HepG2 (cell line): ENCODE results near the gene FOLR2. TPM values are rescaled to one million over a fixed set of nuclear protein-coding genes. Genes with fewer than 3 reads are reported as not detected.

Experiments used
- DNMT1 ChIP-seq: sonication (generic); formaldehyde crosslinking; IDR thresholded peaks from 2 replicates; pipeline ENCODE4 v1.5.1; 2020; ENCODE audit warnings: mild to moderate bottlenecking, missing genetic modification reagents
- KAT8 ChIP-seq: IDR thresholded peaks from 2 replicates; pipeline ENCODE4 v1.6.1; 2016; ENCODE audit warnings: missing genetic modification reagents, missing compliant biosample characterization
- MAFF ChIP-seq: IDR thresholded peaks from 2 replicates; pipeline ENCODE4 v1.6.1; 2011; ENCODE audit warnings: low read depth, low read length, improper control_type of control experiment
- MAZ ChIP-seq, 2 experiments: sonication (generic) in 1 of 2; formaldehyde crosslinking in 1 of 2; IDR thresholded peaks; 2 replicates each; pipeline versions ENCODE4 v1.5.0 to v1.6.1; 2012 to 2020; ENCODE audit warnings: low read depth in 2 of 2, mild to moderate bottlenecking in 2 of 2, borderline replicate concordance in 1 of 2, improper control_type of control experiment in 1 of 2, low read length in 1 of 2, missing genetic modification reagents in 1 of 2, moderate library complexity in 1 of 2
- MEIS1 ChIP-seq: sonication (generic); formaldehyde crosslinking; IDR thresholded peaks from 2 replicates; pipeline ENCODE4 v1.9.0; 2021; ENCODE audit warnings: mild to moderate bottlenecking, missing genetic modification reagents, moderate library complexity, borderline replicate concordance
- MXD4 ChIP-seq: IDR thresholded peaks from 2 replicates; pipeline ENCODE4 v1.6.1; 2016; ENCODE audit warnings: mild to moderate bottlenecking, missing biosample characterization, missing genetic modification reagents
- NCOR1 ChIP-seq: fragments of 200-600 bp; sonication (generic); IDR thresholded peaks from 2 replicates; pipeline ENCODE4 v1.7.0; 2017; ENCODE audit warnings: antibody characterized with exemption, low read length, borderline replicate concordance
- PAWR ChIP-seq: sonication (generic); formaldehyde crosslinking; IDR thresholded peaks from 2 replicates; pipeline ENCODE4 v1.4.0; 2020; ENCODE audit warnings: missing genetic modification reagents, mild to moderate bottlenecking, borderline replicate concordance
- POLR2G ChIP-seq: fragments of 200-400 bp; formaldehyde crosslinking; IDR thresholded peaks from 2 replicates; pipeline ENCODE4 v1.6.1; 2018; ENCODE audit warnings: mild to moderate bottlenecking, low read depth, low read length, moderate library complexity
- RAD21 ChIP-seq: fragments of 450-650 bp; formaldehyde crosslinking; IDR thresholded peaks from 2 replicates; pipeline ENCODE4 v1.5.0; 2020; ENCODE audit warnings: mild to moderate bottlenecking
- SP1 ChIP-seq, 2 experiments: fragments of 450-650 bp in 1 of 2; sonication (generic) in 1 of 2; formaldehyde crosslinking in 1 of 2; IDR thresholded peaks; 2 replicates each; pipeline versions ENCODE4 v1.4.0 to v1.6.1; 2016 to 2020; ENCODE audit warnings: missing genetic modification reagents in 1 of 2
- YEATS2 ChIP-seq: sonication (generic); formaldehyde crosslinking; IDR thresholded peaks from 2 replicates; pipeline ENCODE4 v1.4.0; 2020; ENCODE audit warnings: missing genetic modification reagents, borderline replicate concordance
- ZBTB7B ChIP-seq: sonication (generic); formaldehyde crosslinking; IDR thresholded peaks from 2 replicates; pipeline ENCODE4 v1.4.0; 2020; ENCODE audit warnings: missing genetic modification reagents
- ZNF326 ChIP-seq: sonication (generic); formaldehyde crosslinking; IDR thresholded peaks from 2 replicates; pipeline ENCODE4 v1.4.0; 2020; ENCODE audit warnings: missing genetic modification reagents, borderline replicate concordance
- ZNF33B ChIP-seq: sonication (generic); formaldehyde crosslinking; IDR thresholded peaks from 2 replicates; pipeline ENCODE4 v1.5.1; 2020; ENCODE audit warnings: mild to moderate bottlenecking, missing genetic modification reagents
- ZNF530 ChIP-seq: sonication (generic); formaldehyde crosslinking; IDR thresholded peaks from 2 replicates; pipeline ENCODE4 v1.5.0; 2020; ENCODE audit warnings: low read depth, mild to moderate bottlenecking, missing genetic modification reagents
- ZNF713 ChIP-seq: sonication (generic); formaldehyde crosslinking; IDR thresholded peaks from 2 replicates; pipeline ENCODE4 v1.4.0; 2020; ENCODE audit warnings: mild to moderate bottlenecking, missing genetic modification reagents
- polyA plus RNA-seq, 8 experiments: library from polyadenylated mRNA; depleted of rRNA in 3 of 8; stranded (reverse) in 7 of 8; unstranded in 1 of 8; fragments of >200 nt; fragmentation: Illumina TruSeq in 4 of 8; extraction: Trizol in 4 of 8; gene quantifications; 2 replicates each; pipeline versions ENCODE4 v1.2.1 to v1.2.3, GENCODE V29; 2011 to 2016; ENCODE audit warnings: low read depth in 4 of 8, missing spikeins in 1 of 8, mixed read lengths in 1 of 8; ENCODE audit not compliant: insufficient read depth in 1 of 8
- total RNA-seq, 5 experiments: library from RNA; depleted of rRNA; stranded (reverse); fragments of >200 nt; fragmentation: Illumina TruSeq; extraction: Trizol; gene quantifications; 2 replicates each; pipeline ENCODE4 v1.2.3, GENCODE V29; 2016; ENCODE audit warnings: low read depth in 1 of 5
- TF ChIP-seq, protein P1 (sequence below): sonication (generic); formaldehyde crosslinking; IDR thresholded peaks from 2 replicates; pipeline ENCODE4 v1.8.1; 2022; ENCODE audit warnings: mild to moderate bottlenecking, missing genetic modification reagents
- TF ChIP-seq, protein P2 (sequence below): IDR thresholded peaks from 2 replicates; pipeline ENCODE4 v1.6.1; 2016; ENCODE audit warnings: low read depth, borderline replicate concordance
- TF ChIP-seq, protein P3 (sequence below): IDR thresholded peaks from 2 replicates; pipeline ENCODE4 v1.4.0; 2020; ENCODE audit warnings: mild to moderate bottlenecking, missing genetic modification reagents
- TF ChIP-seq, protein P4 (sequence below): sonication (generic); formaldehyde crosslinking; IDR thresholded peaks from 2 replicates; pipeline ENCODE4 v1.4.0; 2020; ENCODE audit warnings: missing genetic modification reagents

FOLR2 gene
- total and polyA plus RNA-seq, 2 of the 13 experiments (the other 11 are each of a cell fraction or from before 2014, with no cell fraction given): 0.09 TPM; not detected in 1

DNA sequence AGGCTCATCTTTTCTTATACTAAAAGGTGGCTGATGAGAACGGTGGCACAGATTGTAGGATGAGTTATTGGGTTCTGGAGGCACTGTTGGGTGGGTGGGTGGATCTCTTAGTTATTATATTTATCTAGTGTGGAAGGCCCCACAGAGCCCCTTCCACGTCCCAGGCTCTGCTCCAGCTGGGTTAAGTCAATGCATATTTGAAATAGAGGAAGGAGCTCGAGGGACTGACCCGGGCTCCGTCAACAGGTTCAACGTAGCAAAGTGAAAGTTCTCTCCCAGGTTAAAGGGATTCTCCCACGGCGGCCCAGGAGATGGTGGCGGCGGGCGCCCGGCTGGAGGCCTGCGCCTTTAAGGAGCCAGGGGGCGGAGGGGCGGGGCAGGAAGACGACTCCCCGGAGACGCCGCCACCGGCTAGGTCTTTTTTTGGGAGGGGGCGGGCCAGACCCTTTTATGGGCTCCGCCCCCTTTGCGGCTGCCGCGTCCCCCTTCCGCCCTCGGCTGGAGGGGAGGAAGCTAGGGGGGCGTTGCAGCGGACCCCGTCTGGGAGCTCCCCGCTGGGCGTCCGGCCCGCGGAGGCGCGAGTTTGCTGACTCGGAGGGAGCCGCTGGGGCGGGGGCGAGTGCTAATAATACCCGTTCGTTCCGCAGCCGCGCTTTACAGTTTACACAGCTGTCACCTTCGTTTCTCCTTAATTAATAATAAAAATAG is 6.5 kb downstream of the FOLR2 start (continued):
- TF ChIP-seq, protein P1, sequence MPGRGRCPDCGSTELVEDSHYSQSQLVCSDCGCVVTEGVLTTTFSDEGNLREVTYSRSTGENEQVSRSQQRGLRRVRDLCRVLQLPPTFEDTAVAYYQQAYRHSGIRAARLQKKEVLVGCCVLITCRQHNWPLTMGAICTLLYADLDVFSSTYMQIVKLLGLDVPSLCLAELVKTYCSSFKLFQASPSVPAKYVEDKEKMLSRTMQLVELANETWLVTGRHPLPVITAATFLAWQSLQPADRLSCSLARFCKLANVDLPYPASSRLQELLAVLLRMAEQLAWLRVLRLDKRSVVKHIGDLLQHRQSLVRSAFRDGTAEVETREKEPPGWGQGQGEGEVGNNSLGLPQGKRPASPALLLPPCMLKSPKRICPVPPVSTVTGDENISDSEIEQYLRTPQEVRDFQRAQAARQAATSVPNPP: no peak
- no peak for TF ChIP-seq SP1 (IDR thresholded peaks at IDR 0.05)
- 0 out of 2 replicates have a peak, but pooled peaks have one; percentile 32 for TF ChIP-seq SP1 (CRISPR knock-in tag; IDR thresholded peaks at IDR 0.05)
- TF ChIP-seq DNMT1: no peak
- peak; percentile 44; the same call in 1 of the 2 replicates for TF ChIP-seq POLR2G
- no peak for TF ChIP-seq ZNF713 (CRISPR knock-in tag)
- TF ChIP-seq ZNF33B (CRISPR knock-in tag): no peak
- TF ChIP-seq YEATS2 (CRISPR knock-in tag): peak; percentile 60; the same call in 1 of the 2 replicates
- 0 out of 2 replicates have a peak, but pooled peaks have one; percentile 6 for TF ChIP-seq RAD21 (CRISPR knock-in tag)
- TF ChIP-seq, protein P2, sequence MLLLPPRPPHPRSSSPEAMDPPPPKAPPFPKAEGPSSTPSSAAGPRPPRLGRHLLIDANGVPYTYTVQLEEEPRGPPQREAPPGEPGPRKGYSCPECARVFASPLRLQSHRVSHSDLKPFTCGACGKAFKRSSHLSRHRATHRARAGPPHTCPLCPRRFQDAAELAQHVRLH (CRISPR knock-in tag): peak; percentile 40; the same call in 1 of the 2 replicates
- TF ChIP-seq MAZ (IDR thresholded peaks at IDR 0.05; ENCODE audit: borderline replicate concordance, low read depth, low read length): peak; percentile 71
- TF ChIP-seq MAZ (CRISPR knock-in tag; IDR thresholded peaks at IDR 0.05; ENCODE audit: low read depth): no peak
- TF ChIP-seq, protein P3, sequence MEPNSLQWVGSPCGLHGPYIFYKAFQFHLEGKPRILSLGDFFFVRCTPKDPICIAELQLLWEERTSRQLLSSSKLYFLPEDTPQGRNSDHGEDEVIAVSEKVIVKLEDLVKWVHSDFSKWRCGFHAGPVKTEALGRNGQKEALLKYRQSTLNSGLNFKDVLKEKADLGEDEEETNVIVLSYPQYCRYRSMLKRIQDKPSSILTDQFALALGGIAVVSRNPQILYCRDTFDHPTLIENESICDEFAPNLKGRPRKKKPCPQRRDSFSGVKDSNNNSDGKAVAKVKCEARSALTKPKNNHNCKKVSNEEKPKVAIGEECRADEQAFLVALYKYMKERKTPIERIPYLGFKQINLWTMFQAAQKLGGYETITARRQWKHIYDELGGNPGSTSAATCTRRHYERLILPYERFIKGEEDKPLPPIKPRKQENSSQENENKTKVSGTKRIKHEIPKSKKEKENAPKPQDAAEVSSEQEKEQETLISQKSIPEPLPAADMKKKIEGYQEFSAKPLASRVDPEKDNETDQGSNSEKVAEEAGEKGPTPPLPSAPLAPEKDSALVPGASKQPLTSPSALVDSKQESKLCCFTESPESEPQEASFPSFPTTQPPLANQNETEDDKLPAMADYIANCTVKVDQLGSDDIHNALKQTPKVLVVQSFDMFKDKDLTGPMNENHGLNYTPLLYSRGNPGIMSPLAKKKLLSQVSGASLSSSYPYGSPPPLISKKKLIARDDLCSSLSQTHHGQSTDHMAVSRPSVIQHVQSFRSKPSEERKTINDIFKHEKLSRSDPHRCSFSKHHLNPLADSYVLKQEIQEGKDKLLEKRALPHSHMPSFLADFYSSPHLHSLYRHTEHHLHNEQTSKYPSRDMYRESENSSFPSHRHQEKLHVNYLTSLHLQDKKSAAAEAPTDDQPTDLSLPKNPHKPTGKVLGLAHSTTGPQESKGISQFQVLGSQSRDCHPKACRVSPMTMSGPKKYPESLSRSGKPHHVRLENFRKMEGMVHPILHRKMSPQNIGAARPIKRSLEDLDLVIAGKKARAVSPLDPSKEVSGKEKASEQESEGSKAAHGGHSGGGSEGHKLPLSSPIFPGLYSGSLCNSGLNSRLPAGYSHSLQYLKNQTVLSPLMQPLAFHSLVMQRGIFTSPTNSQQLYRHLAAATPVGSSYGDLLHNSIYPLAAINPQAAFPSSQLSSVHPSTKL (CRISPR knock-in tag): peak; percentile 39; the same call in 1 of the 2 replicates
- TF ChIP-seq KAT8 (CRISPR knock-in tag): peak; percentile 69
- peak; percentile 56; the same call in 1 of the 2 replicates for TF ChIP-seq NCOR1
- 0 out of 2 replicates have a peak, but pooled peaks have one; percentile 6 for TF ChIP-seq MAFF
- no peak for TF ChIP-seq ZNF326 (CRISPR knock-in tag)
- 0 out of 2 replicates have a peak, but pooled peaks have one; percentile 20 for TF ChIP-seq PAWR (CRISPR knock-in tag)
- TF ChIP-seq ZBTB7B (CRISPR knock-in tag): 0 out of 2 replicates have a peak, but pooled peaks have one; percentile 3
- TF ChIP-seq, protein P4, sequence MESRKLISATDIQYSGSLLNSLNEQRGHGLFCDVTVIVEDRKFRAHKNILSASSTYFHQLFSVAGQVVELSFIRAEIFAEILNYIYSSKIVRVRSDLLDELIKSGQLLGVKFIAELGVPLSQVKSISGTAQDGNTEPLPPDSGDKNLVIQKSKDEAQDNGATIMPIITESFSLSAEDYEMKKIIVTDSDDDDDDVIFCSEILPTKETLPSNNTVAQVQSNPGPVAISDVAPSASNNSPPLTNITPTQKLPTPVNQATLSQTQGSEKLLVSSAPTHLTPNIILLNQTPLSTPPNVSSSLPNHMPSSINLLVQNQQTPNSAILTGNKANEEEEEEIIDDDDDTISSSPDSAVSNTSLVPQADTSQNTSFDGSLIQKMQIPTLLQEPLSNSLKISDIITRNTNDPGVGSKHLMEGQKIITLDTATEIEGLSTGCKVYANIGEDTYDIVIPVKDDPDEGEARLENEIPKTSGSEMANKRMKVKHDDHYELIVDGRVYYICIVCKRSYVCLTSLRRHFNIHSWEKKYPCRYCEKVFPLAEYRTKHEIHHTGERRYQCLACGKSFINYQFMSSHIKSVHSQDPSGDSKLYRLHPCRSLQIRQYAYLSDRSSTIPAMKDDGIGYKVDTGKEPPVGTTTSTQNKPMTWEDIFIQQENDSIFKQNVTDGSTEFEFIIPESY: no peak
- no peak; the same call in 1 of the 2 replicates for TF ChIP-seq MXD4 (CRISPR knock-in tag)
- TF ChIP-seq ZNF530 (CRISPR knock-in tag): no peak
- no peak for TF ChIP-seq MEIS1 (CRISPR knock-in tag)
